Body of pancreas (tissue), 4 donors: Measurements from ENCODE around the gene THOC5.

ENCODE experiments used
- POLR2A ChIP-seq, 3 donors: fragments of 450-650 bp; IDR thresholded peaks; one replicate each; pipeline ENCODE4 v1.6.1; 2016; ENCODE audit warnings: antibody characterized with exemption in 3 of 3, mild to moderate bottlenecking in 2 of 3
- TF ChIP-seq, protein P1 (sequence below), 7 experiments: fragments of 450-650 bp in 4 of 7; fragments of 200-600 bp in 3 of 7; sonication (generic) in 3 of 7; IDR thresholded peaks; one replicate each; pipeline ENCODE4 v1.5.1; 2016 to 2019; ENCODE audit warnings: antibody characterized with exemption in 7 of 7

DNA sequence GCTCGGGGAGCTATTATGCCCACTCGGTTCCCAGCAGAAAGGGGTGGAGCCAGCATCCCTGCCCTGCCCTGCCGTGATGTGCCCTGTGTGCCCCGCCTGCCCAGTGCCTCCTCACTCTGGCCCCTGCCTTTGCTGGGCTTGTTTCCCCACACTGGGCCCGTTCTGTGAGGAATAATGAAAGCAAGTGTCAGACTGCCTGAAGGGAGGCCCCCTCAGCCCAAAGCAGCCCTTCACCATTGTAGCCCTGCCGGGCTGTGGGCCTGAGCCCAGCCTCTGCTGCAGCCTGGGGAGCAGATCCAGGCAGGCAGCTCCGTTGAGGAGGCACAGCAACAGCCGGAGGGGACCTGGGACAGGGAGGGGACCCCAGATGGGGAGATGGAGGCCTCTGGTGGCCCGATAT is 93.8 kb downstream of the THOC5 start:
- TF ChIP-seq, protein P1, sequence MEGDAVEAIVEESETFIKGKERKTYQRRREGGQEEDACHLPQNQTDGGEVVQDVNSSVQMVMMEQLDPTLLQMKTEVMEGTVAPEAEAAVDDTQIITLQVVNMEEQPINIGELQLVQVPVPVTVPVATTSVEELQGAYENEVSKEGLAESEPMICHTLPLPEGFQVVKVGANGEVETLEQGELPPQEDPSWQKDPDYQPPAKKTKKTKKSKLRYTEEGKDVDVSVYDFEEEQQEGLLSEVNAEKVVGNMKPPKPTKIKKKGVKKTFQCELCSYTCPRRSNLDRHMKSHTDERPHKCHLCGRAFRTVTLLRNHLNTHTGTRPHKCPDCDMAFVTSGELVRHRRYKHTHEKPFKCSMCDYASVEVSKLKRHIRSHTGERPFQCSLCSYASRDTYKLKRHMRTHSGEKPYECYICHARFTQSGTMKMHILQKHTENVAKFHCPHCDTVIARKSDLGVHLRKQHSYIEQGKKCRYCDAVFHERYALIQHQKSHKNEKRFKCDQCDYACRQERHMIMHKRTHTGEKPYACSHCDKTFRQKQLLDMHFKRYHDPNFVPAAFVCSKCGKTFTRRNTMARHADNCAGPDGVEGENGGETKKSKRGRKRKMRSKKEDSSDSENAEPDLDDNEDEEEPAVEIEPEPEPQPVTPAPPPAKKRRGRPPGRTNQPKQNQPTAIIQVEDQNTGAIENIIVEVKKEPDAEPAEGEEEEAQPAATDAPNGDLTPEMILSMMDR (IDR thresholded peaks at IDR 0.05), result no peak
- no peak for TF ChIP-seq POLR2A (IDR thresholded peaks at IDR 0.05)
